Measurements from ENCODE around the gene SOWAHA.

Gene SOWAHA

DNA sequence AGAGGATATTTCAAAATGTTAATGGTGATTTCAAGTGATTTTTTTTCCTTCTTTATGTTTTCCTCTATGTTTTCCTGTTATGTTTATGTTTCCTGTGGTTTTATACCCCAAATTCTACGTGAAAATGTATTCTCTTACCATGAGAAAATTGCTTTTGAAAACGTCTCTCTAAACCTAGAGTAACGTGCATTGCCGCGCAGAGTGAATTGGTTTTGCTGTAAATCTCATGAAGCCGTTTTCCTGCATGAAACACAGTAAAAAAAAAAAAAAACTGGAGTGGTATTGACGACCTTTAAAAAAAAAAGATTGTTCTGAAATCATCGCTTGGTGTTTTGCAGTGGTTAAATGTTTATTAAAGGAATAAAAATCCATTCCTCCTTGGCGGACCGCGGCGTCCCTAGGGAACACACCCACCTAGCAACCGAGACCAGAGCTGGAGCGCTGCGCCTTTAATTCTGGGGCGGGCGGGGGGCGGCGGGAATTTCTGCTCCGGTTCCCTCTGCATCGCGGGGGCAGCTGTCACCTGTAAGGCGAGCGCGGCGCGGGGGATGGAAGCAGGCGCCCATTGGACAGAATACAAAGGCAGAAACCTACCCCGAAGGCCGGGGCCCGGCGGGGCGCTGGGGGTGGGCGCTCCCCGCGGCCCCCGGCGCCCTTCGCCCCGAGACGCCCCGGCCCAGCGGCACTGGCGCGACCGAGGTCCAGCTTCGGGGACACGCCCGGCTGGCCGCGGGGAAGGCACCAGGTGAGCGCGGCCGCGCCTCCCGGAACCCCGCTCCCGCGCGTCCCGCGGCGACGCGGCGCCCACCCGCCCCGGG lies at the start of gene SOWAHA:
TSS of gene SOWAHA (plus strand) at position 522 of the 818 bp plus-strand sequence. CDS start 320 bp downstream, outside the sequence.
- Histone ChIP-seq H3K4me1 (ENCODE audit: insufficient read depth, low read length) (peaks cover 7% of the 10 kb centered on the region), H2AFZ (ENCODE audit: low read depth, low read length) (peak within 1 kb of the TSS; percentile 54), H3K4me3 (ENCODE audit: low read length) (no peak within 1 kb of the TSS), H3K9me3 (ENCODE audit: low read length) (peaks cover 8% of the 10 kb centered on the region), H3K36me3 (ENCODE audit: insufficient read depth, low read length) (no peaks in the 10 kb centered on the region), H3K27me3 (ENCODE audit: insufficient read depth, low read length) (peaks cover 71% of the 10 kb centered on the region)

DNA sequence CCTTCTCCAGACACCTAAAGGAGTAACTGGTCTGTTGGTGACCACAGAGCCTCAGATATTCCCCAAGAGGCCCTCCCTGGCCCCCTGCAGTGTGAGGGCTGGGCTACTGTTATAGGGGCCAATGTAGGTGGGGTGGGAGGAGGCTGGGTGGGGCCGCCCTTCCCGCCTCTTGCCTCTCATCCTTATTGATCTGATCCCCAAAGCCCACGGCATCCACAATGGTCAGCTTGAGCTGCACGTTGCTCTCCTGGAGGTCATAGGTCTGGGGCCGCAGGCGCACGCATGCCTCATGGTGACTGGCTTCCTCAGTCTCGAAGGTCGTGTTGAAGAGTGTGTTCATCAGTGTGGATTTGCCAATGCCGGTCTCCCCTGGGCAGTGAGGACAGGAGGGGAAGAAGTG lies 49.1 kb upstream of the SOWAHA start:
- Histone ChIP-seq H3K27me3 (ENCODE audit: insufficient read depth, low read length) (no peaks in the 10 kb centered on the region), H3K36me3 (ENCODE audit: insufficient read depth, low read length) (peaks cover 55% of the 10 kb centered on the region), H3K4me1 (ENCODE audit: insufficient read depth, low read length) (no peaks in the 10 kb centered on the region), H3K4me3 (ENCODE audit: low read length) (no peak overlapping the region), H3K9me3 (ENCODE audit: low read length) (no peaks in the 10 kb centered on the region), H2AFZ (ENCODE audit: low read depth, low read length) (no peak overlapping the region)

DNA sequence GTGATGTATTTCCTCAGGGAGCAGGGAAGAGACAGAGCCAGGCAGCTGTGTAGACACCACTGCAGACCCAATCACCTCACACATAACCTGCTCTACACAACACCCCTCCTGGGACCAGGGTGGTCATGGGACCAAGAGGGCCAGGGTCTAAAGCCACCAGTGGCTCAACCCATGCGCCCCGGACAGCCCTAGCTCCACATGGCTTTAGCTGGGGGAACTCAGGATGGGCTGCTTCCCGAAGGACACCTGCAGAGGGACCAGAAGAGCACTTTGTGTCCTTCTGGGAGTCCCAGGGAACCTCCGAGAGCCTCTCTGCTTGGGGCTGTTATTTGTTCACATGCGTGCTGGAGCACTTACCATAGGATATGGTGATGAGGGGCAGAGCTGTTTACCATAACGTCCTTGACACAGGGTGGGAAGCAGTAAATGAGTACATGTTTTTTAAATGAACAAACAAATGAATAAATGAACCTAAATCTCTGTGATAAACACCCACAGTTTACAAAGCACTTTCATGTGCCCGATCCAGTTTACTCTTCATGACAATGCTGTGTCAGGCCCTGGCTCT lies 48.3 kb upstream of the SOWAHA start:
- no peaks in the 10 kb centered on the region for H3K4me1 ChIP-seq (ENCODE audit: insufficient read depth, low read length)
- no peaks in the 10 kb centered on the region for H3K27me3 ChIP-seq (ENCODE audit: insufficient read depth, low read length)
- H3K36me3 ChIP-seq (ENCODE audit: insufficient read depth, low read length), result peaks cover 52% of the 10 kb centered on the region

DNA sequence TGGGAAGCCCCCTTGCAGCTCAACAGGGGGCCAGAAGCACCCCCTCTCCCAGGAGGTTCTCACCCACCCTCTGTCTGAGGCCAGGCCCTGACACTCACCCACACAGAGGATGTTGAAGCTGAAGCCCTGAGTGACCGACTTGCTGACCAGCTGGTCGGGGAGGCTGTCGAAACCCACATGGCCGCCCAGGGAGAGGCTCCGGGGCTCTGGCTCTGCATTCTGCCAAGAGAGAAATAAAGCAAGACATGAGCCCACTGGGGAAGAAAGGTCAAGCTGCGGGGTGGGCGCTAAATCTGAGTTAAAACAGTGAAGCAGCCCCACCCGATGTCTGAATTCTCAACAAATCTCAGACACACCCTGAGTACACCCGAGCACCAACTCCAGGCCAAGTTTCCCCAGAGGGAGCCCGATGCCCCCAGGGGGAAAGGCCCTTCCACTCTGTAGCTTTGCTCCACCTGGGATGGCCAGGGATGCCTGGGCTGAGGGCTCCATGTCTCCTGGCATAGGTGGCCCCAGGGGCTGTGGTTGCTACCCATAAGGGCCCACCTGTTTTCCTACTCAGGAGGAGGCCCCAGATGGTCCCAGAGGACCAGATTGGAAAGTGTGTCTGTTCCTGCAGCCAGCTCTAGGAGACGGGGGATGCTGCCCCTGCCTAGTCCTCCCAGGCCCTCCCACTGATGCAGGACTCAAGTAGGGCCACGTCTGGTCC lies 47.6 kb upstream of the SOWAHA start:
- peaks cover 46% of the 10 kb centered on the region for H3K36me3 ChIP-seq (ENCODE audit: insufficient read depth, low read length)
- no peak overlapping the region for H2AFZ ChIP-seq (ENCODE audit: low read depth, low read length)
- no peaks in the 10 kb centered on the region for H3K9me3 ChIP-seq (ENCODE audit: low read length)
- no peaks in the 10 kb centered on the region for H3K27me3 ChIP-seq (ENCODE audit: insufficient read depth, low read length)
- H3K4me3 ChIP-seq (ENCODE audit: low read length), result no peak overlapping the region
- H3K4me1 ChIP-seq (ENCODE audit: insufficient read depth, low read length), result no peaks in the 10 kb centered on the region

More for the DNA sequence above, 48.3 kb upstream of the SOWAHA start:
- H2AFZ ChIP-seq (ENCODE audit: low read depth, low read length), result no peak overlapping the region
- no peaks in the 10 kb centered on the region for H3K9me3 ChIP-seq (ENCODE audit: low read length)
- no peak overlapping the region for H3K4me3 ChIP-seq (ENCODE audit: low read length)

DNA sequence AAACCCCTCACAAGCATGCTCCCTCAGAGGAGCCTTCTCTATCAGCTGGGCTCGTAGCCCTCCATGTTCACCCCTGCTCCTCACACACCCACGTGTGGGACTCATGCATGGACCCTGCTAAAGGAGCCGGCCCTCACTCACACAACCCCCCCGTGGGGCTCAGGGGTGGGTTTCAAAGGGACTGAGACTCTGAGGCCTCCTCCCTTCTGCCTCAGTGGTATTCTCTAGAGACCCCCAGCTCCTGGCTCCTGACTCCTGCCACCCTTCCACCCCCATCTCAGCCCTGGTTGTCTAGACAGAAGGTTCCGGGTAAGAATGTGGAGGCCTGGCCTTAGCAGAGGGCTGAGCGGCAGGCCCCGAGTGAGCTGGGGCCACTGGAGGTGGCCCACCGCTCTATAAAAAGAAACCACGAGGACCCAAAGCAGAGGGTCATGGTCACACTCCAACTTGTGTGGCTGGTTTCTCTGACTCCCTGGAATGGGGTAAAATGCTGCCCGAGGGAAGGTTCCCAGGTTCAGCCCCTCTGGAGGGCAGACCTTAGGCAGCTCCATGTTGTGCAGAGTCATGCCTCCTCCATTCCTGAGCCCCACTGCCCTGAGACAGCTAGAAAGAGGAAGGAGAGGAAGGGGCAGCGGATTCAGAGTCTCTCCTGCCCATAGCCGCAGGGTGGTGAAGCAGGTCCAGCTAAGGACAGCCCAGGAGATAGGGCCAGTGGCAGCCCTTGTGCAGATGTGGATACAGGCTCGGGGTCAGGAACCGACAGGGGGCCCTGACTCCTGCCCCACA lies 46.9 kb upstream of the SOWAHA start:
- Histone ChIP-seq H3K4me3 (ENCODE audit: low read length) (no peak overlapping the region), H3K9me3 (ENCODE audit: low read length) (no peaks in the 10 kb centered on the region), H3K36me3 (ENCODE audit: insufficient read depth, low read length) (peaks cover 38% of the 10 kb centered on the region), H2AFZ (ENCODE audit: low read depth, low read length) (no peak overlapping the region), H3K27me3 (ENCODE audit: insufficient read depth, low read length) (no peaks in the 10 kb centered on the region), H3K4me1 (ENCODE audit: insufficient read depth, low read length) (no peaks in the 10 kb centered on the region)

DNA sequence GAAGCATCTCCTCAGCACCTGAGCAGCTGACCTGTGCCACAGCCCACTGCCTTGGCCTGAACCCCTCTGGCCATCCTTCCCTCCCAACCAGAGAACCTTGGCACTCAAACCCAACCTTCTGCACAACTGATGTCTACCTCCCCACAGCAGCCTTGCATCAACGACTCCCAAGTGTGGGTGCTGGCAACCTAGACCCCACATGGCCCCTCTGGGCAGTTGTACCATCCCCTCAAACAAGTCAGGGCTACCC lies 46.4 kb upstream of the SOWAHA start:
- peaks cover 33% of the 10 kb centered on the region for H3K36me3 ChIP-seq (ENCODE audit: insufficient read depth, low read length)

DNA sequence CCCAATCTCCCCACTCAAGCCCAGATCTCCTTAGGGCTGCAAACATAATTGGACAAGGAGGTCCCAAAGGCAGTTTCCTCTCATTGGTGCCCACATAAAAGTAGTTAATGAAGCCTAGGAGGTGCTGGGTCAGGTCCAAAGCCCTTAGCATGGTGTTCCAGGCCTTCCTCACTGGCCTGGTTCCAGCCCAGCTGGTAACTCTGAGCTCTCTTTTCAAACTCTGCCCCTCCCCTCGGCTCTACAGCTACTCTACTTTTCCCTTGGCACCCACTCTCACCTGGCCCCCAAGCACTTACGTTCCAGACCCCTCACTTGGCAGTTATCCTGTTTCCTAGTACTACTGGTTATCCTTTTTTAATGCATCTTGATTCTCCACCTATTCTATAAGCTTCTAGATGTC lies 46.0 kb upstream of the SOWAHA start:
- Histone ChIP-seq H3K9me3 (ENCODE audit: low read length) (no peaks in the 10 kb centered on the region), H3K27me3 (ENCODE audit: insufficient read depth, low read length) (no peaks in the 10 kb centered on the region), H3K36me3 (ENCODE audit: insufficient read depth, low read length) (peaks cover 29% of the 10 kb centered on the region), H3K4me3 (ENCODE audit: low read length) (no peak overlapping the region), H2AFZ (ENCODE audit: low read depth, low read length) (no peak overlapping the region), H3K4me1 (ENCODE audit: insufficient read depth, low read length) (no peaks in the 10 kb centered on the region)

More for the DNA sequence above, 46.4 kb upstream of the SOWAHA start:
- H3K4me1 ChIP-seq (ENCODE audit: insufficient read depth, low read length), result no peaks in the 10 kb centered on the region
- no peak overlapping the region for H2AFZ ChIP-seq (ENCODE audit: low read depth, low read length)
- no peak overlapping the region for H3K4me3 ChIP-seq (ENCODE audit: low read length)
- no peaks in the 10 kb centered on the region for H3K27me3 ChIP-seq (ENCODE audit: insufficient read depth, low read length)
- H3K9me3 ChIP-seq (ENCODE audit: low read length), result no peaks in the 10 kb centered on the region

DNA sequence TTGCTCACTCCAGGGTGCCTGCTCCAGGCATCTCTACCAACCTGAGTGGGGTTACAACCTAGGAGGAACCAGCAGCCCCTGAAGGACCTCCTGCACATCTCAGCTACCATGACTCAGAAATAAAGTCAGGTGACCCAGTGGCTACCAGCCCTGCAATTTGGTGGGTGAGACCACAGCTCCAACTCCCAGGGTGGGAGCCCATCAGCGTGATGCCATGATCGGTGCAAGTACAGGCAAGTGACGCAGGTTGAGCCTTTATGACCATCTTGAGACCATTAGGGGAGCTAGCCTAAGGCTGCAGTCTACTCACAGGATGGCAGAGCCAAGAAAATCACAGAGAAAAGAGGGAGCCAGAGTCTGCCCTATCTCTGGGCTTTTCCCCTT lies 44.6 kb upstream of the SOWAHA start:
- H3K36me3 ChIP-seq (ENCODE audit: insufficient read depth, low read length), result peaks cover 16% of the 10 kb centered on the region
- H3K9me3 ChIP-seq (ENCODE audit: low read length), result no peaks in the 10 kb centered on the region
- no peaks in the 10 kb centered on the region for H3K4me1 ChIP-seq (ENCODE audit: insufficient read depth, low read length)
- no peaks in the 10 kb centered on the region for H3K27me3 ChIP-seq (ENCODE audit: insufficient read depth, low read length)
- H3K4me3 ChIP-seq (ENCODE audit: low read length), result no peak overlapping the region
- H2AFZ ChIP-seq (ENCODE audit: low read depth, low read length), result no peak overlapping the region

DNA sequence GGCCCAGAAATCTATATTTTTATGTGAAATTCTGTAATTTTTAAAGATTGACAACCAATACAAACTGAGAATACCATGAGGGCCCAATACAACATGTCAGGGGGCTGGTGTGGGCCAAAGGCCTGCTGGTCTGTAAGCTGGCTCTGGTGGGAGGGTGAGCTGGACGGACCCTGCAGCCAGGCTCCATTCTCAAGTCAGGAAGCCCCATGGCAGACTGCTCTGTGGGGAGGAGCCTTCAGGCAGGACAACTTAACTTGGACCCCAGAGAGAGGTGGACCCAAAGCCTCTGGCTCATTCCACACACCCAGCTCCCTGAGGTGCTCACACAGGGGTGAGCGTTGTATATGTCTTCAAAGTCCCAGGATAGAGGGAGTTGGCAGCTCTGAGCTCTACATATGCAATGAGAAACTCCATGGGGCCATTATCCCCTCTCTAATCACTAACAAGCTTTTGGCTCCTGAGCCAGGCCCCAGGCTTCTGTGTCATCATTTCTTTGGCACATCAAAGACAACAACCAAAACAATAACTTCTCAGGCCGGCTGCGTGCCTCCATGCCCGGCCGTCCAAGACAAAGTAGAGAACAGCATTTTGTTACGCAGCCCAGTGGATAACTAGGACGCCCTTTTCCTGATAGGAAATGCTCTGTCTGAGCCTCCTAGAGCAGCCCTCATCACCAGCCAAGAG lies 42.5 kb upstream of the SOWAHA start:
- Histone ChIP-seq H3K36me3 (ENCODE audit: insufficient read depth, low read length) (no peaks in the 10 kb centered on the region), H3K27me3 (ENCODE audit: insufficient read depth, low read length) (no peaks in the 10 kb centered on the region), H3K4me3 (ENCODE audit: low read length) (no peak overlapping the region), H3K9me3 (ENCODE audit: low read length) (no peaks in the 10 kb centered on the region), H2AFZ (ENCODE audit: low read depth, low read length) (no peak overlapping the region), H3K4me1 (ENCODE audit: insufficient read depth, low read length) (peaks cover 9% of the 10 kb centered on the region)

DNA sequence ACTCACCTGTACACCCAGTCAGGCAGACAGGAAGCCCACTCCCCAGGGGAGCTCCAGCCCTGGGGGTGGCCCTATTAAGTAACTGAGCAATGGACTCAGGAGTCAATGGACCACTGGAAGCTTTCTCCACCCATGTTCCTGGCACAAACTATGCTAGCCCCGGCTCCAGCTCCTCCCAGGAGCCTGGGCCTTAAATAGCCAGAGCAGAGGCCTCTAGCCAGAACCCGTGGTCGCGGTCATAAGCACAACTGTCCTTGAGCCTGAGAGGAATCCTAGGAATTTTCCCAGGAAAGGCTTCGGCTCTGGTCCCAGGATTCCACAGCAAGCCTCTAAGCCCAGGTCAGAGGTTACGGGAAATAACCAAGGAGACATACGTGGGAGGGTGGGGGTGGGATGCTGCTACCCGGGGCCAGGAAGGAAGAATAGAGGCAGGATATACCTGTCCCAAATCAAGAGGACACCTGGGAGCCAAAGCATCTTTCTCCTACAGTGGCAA lies 41.6 kb upstream of the SOWAHA start:
- H3K36me3 ChIP-seq (ENCODE audit: insufficient read depth, low read length), result no peaks in the 10 kb centered on the region
- H2AFZ ChIP-seq (ENCODE audit: low read depth, low read length), result no peak overlapping the region
- no peaks in the 10 kb centered on the region for H3K9me3 ChIP-seq (ENCODE audit: low read length)
- H3K4me1 ChIP-seq (ENCODE audit: insufficient read depth, low read length), result peaks cover 14% of the 10 kb centered on the region
- no peaks in the 10 kb centered on the region for H3K27me3 ChIP-seq (ENCODE audit: insufficient read depth, low read length)
- H3K4me3 ChIP-seq (ENCODE audit: low read length), result no peak overlapping the region

DNA sequence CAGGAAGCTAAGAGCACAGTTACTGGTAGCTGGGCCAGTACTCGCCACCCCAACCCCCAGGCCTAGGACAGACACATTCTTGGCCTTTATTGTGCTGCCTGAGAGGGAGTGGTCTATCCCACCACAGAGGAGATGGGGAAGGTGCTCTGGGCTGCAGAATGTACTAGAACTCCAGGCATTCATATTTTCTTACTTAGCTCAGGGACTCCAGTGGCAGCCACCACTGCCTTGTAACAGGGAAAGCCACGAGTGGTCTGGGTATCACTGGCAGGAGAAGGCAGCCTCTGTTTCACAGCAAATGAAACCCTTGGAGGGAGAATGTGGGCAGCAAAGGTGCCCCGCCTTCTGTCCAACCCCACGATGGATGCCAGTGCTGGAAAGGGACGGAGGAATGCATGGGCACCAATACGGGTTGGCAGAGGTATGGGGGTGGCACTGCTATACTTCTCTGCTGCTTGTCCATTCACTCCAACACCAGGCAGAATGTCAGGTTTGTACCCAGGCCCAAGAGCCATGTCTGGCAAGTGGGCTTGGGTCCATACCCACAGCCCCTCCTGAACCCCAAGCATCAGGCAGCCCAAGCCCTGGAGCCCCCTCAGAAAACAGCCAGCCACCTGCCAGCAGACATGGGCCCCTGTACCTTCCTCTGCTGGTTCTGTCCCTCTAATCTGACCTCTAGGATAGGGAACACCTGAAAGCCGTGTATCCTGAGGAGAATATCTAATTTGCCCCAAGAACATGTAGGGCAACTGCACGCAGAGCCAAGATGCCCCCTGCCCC lies 40.6 kb upstream of the SOWAHA start:
- Histone ChIP-seq H3K9me3 (ENCODE audit: low read length) (no peaks in the 10 kb centered on the region), H2AFZ (ENCODE audit: low read depth, low read length) (no peak overlapping the region), H3K27me3 (ENCODE audit: insufficient read depth, low read length) (no peaks in the 10 kb centered on the region), H3K4me1 (ENCODE audit: insufficient read depth, low read length) (peaks cover 14% of the 10 kb centered on the region), H3K36me3 (ENCODE audit: insufficient read depth, low read length) (no peaks in the 10 kb centered on the region), H3K4me3 (ENCODE audit: low read length) (no peak overlapping the region)

DNA sequence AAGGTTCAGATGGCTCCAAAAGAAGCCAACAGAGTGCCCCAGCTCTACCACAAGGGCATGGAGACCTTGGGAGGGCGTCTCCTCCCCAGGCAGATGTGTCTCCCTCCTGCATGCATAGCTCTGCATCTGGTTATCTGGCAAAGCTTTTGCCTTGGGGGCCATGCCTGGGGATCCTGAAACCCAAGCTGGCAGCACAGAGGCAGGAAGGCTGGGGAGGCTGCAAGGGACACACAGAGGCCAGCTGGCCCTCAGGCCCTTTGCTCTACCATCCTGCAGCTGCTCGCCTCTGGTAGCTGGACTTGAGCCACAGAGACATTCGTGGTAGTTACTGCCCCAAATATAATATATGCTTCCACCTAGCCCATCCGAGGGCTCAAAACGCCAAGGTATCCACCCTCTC lies 40.0 kb upstream of the SOWAHA start:
- no peak overlapping the region for H3K4me3 ChIP-seq (ENCODE audit: low read length)
- H3K27me3 ChIP-seq (ENCODE audit: insufficient read depth, low read length), result no peaks in the 10 kb centered on the region
- H3K4me1 ChIP-seq (ENCODE audit: insufficient read depth, low read length), result peaks cover 14% of the 10 kb centered on the region
- H2AFZ ChIP-seq (ENCODE audit: low read depth, low read length), result no peak overlapping the region
- H3K9me3 ChIP-seq (ENCODE audit: low read length), result no peaks in the 10 kb centered on the region
- H3K36me3 ChIP-seq (ENCODE audit: insufficient read depth, low read length), result no peaks in the 10 kb centered on the region
